ENCODE results near the gene SOBP.
A peak's percentile ranks its signal among the peaks of the same experiment; 100 is the strongest.
"Not testable (repeated sequence)": the region's sequence is repeated elsewhere in the genome, so short reads cannot be mapped to it uniquely, and the experiment has no call there.

The SOBP gene, protein sequence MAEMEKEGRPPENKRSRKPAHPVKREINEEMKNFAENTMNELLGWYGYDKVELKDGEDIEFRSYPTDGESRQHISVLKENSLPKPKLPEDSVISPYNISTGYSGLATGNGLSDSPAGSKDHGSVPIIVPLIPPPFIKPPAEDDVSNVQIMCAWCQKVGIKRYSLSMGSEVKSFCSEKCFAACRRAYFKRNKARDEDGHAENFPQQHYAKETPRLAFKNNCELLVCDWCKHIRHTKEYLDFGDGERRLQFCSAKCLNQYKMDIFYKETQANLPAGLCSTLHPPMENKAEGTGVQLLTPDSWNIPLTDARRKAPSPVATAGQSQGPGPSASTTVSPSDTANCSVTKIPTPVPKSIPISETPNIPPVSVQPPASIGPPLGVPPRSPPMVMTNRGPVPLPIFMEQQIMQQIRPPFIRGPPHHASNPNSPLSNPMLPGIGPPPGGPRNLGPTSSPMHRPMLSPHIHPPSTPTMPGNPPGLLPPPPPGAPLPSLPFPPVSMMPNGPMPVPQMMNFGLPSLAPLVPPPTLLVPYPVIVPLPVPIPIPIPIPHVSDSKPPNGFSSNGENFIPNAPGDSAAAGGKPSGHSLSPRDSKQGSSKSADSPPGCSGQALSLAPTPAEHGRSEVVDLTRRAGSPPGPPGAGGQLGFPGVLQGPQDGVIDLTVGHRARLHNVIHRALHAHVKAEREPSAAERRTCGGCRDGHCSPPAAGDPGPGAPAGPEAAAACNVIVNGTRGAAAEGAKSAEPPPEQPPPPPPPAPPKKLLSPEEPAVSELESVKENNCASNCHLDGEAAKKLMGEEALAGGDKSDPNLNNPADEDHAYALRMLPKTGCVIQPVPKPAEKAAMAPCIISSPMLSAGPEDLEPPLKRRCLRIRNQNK
- total RNA-seq: 0 to 0.14 reads per million in 2 donors

DNA sequence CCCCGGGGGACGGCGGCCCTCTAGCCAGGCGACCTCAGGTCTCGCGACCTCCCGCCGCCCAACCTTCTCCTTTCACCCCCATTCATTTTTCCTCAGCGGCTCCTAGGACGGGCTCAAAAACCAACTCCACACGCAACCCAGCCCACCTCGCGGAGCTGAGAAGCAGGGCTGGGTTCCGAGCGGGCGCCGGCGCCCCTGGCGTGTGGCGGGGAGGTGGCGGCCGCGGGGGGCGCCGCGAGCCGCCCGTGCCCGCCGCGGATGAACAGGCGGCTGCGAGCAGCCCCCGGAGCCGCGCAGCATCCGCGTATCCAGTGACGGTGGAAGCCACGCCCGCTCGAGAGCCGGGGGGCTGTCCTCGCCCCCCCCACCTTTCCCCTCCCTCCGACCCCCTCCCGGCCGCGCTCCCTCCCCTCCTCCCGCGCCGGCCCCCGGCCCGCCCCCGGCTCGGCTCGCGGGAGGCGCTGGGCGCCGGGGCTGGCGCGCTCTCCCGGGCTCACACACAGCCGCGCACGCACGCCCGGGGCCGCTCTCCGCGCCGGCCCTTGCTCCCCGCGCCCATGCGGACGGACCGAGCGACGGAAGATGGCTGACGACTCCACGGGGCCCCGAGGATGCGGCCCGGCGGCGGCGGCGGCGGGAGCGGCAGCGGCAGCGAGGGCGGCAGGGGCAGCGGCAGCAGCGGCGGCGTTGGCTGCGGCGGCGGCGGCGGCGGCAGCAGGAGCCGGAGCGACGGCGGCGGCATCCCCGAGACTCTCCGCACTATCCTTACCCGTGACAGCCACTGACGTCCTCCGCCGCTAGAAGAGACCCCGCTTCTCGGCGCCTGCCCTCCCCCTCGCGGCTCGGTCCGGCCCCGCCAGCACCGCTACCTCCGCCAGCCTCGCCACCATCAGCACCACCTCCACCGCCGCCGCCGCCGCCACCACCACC is at the start of gene SOBP:
SOBP (plus strand) TSS at position 482 of the 930 bp plus-strand sequence. CDS start 500 bp downstream, outside the sequence.
- peak; percentile 16 for DNase-seq

DNA sequence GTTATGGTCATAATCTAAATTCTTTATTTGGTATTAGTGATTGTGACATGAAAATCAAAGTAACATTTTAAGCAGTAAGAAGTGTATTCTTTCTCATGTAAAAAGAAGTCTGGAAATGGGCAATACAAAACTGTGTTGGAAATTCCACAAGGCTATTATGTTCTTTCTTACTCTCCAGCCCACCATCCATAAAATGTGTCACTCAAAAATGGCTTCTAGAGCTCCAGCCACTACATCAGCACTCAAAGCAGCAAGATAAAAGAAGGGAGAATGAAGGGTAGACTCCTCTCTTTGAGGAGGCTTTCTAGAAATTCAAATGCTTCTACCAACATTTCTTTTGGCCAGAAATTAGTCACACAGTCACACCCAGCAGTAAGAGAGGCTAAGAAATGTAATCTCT is 49.0 kb upstream of the SOBP start:
- DNase-seq: no peak

DNA sequence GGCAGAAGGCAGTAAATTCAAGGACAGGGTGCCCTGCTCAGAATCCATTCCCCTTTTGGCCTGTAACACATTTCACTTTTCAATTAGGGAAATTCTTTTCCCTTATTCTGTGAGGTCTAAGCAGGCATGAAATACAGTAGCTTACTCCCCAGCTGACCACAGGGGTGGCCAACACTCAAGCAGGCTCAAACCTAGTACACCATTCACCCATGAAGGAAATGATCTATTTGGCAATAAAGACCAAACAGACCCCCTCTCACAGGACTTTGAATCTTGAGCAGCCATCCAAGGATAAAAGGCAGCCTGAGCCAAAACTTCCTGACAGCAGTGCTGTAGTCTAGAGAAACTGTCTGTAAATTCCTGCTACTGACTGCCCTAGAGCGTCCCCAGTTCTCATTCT is 48.2 kb upstream of the SOBP start:
- DNase-seq: no peak

- DNase-seq: no peak
These were observed 46.8 kb upstream of the SOBP start for GRCh38 chr6:107442938-107443607.

DNA sequence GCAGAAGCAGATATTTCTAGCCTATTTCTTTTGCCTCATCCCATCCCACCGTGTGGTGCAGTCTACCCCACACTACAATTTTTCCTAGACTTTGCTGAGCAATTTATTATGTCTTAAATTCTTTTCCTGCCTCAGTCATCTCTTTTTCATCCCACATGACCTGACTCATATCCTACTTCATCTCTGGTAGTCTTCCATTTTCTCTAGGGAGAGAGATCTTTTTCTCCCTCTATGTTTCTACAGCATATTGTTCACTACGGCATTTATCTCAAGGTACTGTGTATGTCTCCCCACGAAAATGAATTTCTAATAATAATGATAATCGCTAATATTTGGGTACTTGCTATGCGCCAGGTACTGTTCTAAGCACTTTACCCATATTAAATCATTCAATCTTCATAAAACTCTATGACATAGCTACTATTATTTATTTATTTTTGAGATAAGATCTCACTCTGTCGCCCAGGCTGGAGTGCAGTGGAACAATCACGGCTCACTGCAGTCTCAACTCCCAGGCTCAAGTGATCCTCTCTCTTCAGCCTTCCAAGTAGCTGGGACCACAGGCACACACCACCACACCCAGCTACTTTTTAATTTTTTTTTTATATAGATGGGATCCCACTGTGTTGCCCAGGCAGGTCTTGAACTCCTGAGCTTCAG is 46.2 kb upstream of the SOBP start:
- DNase-seq: no peak

DNA sequence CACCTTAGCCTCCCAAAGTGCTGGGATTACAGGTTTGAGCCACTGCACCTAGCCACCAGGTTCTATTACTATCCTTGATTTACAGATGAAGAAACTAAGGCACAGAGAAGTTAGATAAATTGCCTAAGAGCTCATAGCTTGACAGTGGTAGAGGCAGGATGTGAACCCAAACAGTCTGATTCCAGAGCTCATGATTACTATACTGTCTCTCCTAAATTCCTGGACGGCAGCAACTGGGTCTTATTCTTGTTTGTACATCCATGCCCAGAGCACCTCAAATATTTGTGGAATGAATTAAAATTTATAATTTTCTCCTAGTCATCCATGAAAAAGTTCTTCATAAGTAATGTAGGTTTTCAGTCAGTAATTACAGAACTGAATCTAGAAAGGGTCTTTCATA is 45.6 kb upstream of the SOBP start:
- DNase-seq: no peak

GRCh38 chr6:107447663-107448216 is 42.2 kb upstream of the SOBP start:
- no peak for DNase-seq

DNA sequence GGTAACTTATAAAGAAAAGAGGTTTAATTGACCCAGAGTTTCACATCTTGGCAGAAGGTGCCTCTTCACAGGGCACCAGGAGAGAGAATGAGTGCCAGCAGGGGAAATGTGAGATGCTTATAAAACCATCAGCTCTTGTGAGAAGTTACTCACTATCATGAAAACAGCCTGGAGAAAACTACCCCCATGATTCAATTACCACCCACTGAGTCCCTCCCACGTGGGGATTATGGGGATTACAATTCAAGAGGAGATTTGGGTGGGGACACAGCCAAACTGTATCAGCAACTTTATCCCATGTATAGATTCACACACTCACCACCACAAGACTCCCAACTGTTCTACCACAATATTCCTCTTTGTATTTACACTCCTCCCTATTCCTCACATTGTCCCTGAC is 41.1 kb upstream of the SOBP start:
- no peak for DNase-seq

GRCh38 chr6:107458672-107459282 is 31.1 kb upstream of the SOBP start:
- DNase-seq: peak; percentile 3

DNA sequence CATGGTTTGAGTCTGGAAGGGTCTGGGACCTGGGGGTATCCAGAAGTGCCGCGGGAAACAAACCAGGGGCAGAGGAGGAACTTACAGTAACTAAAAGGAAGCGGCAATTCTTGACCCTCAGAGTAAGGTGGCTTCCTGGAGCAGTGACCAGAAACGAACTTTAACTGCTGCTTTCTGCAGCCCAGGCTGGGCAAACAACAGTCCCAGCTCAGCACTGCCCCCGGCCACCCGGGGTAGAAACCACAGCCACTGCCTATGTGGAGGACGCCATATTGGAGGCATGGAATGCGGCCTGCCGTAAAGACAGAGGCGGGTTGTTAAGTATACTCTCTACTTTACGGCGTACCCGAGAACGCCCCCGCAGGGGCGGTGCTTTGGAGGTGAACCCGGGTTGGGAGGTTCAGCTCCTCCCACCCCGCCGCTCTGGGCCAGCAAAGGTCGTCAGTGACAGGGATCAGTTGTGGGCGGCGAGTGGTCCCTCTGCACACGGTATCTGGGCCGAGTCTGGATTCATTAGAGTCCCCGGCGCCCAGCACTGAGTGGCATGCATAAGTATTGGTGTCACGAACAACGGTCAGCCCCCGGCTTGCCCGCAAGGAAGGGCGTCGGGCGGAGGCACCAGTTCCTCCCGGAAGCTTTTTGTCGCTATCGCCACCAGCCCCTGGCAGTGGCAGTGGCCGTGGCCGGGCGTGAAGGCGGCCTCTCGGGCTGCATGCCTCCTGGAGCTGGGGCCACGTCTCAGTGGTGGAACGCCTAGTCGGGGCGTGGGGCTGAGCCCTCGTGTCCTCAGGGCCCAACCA is 30.4 kb upstream of the SOBP start, which contains the start of gene PDSS2:
PDSS2 (minus strand) TSS at position 282 of the 800 bp plus-strand sequence; CDS start at position 3, 279 bp downstream.
- peak; percentile 93 for DNase-seq

- no peak for DNase-seq
These were observed 29.8 kb upstream of the SOBP start for GRCh38 chr6:107460083-107460631.

GRCh38 chr6:107466062-107466461 is 23.9 kb upstream of the SOBP start:
- no peak for DNase-seq

DNA sequence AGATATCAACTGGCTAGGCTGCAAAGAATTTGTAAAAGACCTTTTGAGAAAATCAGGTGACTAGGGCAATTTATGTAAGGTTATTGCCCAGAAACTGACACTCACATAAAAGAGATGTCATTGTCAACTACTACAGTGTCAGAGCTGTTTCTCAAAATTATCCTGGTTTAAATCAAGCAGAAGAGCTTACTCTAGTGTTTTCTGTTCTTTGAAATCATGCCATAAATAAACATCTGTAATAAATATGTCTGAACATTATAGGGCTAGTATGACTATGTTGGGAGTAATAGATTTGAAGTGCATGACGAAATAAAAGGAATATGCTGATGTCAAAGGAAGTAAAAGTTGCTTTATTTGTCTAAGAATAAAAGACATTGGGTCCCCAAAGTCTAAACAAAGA is 19.6 kb upstream of the SOBP start:
- no peak for DNase-seq

- no peak for DNase-seq
These were observed 16.3 kb upstream of the SOBP start for GRCh38 chr6:107473660-107474059.

- not testable (repeated sequence) for DNase-seq
These were observed 14.6 kb upstream of the SOBP start for GRCh38 chr6:107475360-107475759.

DNA sequence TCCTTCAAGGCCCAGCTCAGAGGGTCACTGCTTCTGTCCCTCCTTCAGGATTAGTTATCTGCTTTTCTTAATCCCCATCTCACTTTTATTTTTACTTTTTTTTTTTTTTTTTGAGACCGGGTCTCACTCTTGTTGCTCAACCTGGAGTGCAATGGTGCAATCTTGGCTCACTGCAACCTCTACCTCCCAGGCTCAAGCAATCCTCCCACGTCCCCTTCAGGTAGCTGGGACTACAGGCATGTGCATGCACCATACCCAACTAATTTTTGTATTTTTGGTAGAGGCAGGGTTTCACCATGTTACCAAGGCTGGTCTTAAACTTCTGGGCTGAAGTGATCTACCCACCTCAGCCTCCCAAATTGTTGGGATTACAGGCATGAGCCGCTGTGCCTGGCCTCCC is 14.1 kb upstream of the SOBP start:
- DNase-seq: not testable (repeated sequence)

DNA sequence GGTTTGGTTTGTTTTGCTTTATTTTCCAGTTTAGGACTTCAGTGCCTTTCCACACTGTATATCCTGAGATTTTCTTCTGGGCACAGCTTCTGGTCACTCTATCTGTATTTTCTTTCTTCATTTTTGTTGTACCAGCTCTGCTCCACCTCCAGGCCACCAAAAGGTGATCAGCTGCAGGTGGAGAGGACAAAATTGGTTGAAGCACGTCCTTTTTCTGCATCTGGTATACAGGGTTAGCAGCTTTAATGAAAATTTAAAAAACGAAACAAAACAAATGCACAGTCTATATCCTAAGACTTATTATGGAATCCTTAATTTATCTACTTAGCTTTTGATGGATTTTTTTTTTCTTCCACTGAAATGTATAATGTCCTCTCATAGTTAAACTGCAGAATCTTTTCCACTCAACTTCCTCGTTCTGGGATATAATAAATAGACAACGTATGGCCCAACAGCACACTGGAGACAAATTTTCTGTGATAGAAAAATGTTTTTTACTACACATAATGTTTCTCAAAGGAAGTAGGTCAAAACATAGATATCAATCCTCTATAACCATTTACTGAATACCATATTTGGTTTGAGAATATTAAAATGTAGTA is 10.7 kb upstream of the SOBP start:
- DNase-seq: no peak

DNA sequence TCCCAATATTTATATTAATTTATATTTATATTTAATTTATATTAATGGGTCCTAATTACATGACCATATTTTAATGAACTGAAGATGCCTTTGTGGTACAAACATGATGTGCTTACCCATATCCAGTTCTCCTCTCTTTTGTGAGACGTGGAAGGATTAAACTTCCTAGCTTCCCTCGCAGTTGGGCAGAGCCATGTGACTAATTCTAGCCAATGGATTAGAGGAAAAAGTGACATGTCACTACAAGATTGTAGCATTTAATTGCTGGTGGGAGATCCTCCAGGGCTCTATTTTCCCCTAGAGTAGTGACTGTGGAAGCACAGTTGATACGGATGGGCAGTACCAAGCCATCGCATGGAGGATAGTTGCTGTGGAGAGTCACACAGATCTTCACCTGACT is 4.8 kb upstream of the SOBP start:
- DNase-seq: no peak
